ENCODE data around the gene CEPT1.
A peak's percentile ranks its signal among the peaks of the same experiment; 100 is the strongest.

Gene CEPT1

GRCh38 chr1:111129376-111129775 lies 10.6 kb upstream of the CEPT1 start:
- no peak for DNase-seq
- no peak overlapping the region for H3K4me3 ChIP-seq

DNA sequence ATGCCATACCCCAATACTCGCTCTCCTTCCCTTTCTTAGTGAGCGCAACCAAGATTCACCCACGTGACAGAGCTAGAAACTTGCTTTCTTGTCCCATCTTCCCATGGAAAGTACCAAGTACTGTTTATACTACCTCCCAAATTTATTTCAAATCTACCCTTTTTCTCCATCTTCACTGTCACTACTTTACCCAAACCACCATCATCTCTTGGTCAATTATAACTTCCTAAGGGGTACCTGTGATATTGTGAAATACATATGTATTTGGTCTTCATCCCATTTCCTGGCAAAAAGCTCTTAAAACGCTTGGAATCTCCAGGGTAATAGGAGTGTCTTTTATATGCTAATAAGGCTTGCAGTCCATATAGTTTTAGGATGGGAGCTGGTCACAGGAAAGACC lies 8.3 kb upstream of the CEPT1 start:
- Histone ChIP-seq H3K36me3 (peaks cover 14 to 48% (median 17%) of the 10 kb centered on the region in 3 donors), H3K27ac (no peak overlapping the region)
- DNase-seq, result no peak

More at GRCh38 chr1:111129376-111129775, 10.6 kb upstream of the CEPT1 start:
- Histone ChIP-seq H3K27me3 (no peaks in the 10 kb centered on the region), H3K9me3 (no peaks in the 10 kb centered on the region), H3K27ac (no peak overlapping the region), H3K36me3 (peaks cover 33 to 61% (median 36%) of the 10 kb centered on the region in 3 donors), H3K4me1 (no peaks in the 10 kb centered on the region)
- intact Hi-C loops (cut with DNase I; ENCODE audit: low total_unique reads), result no loop called here
- no peak for TF ChIP-seq CTCF (IDR thresholded peaks at IDR 0.05)

GRCh38 chr1:111133866-111134265 lies 6.2 kb upstream of the CEPT1 start:
- peaks cover 7 to 29% (median 12%) of the 10 kb centered on the region in 3 donors for H3K36me3 ChIP-seq
- TF ChIP-seq CTCF (IDR thresholded peaks at IDR 0.05), result no peak
- intact Hi-C loops (cut with DNase I; ENCODE audit: low total_unique reads), result no loop called here
- peaks cover 0 to 7% (median 2%) of the 10 kb centered on the region in 4 donors for H3K4me1 ChIP-seq
- H3K27ac ChIP-seq, result no peak overlapping the region
- H3K27me3 ChIP-seq, result no peaks in the 10 kb centered on the region
- no peak for DNase-seq
- no peaks in the 10 kb centered on the region for H3K9me3 ChIP-seq
- no peak overlapping the region for H3K4me3 ChIP-seq

More for the DNA sequence above, 8.3 kb upstream of the CEPT1 start:
- no peaks in the 10 kb centered on the region for H3K4me1 ChIP-seq
- TF ChIP-seq CTCF (IDR thresholded peaks at IDR 0.05), result no peak
- intact Hi-C loops (cut with DNase I; ENCODE audit: low total_unique reads), result no loop called here
- H3K4me3 ChIP-seq, result no peak overlapping the region
- no peaks in the 10 kb centered on the region for H3K27me3 ChIP-seq
- H3K9me3 ChIP-seq, result no peaks in the 10 kb centered on the region

- Histone ChIP-seq H3K27me3 (no peaks in the 10 kb centered on the region), H3K9me3 (no peaks in the 10 kb centered on the region), H3K36me3 (peaks cover 0 to 10% (median 0%) of the 10 kb centered on the region in 3 donors), H3K27ac (peak overlapping the region; percentile 95 to 96), H3K4me3 (peak overlapping the region; percentile 92 to 94), H3K4me1 (peaks cover 0 to 27% (median 18%) of the 10 kb centered on the region in 4 donors)
- intact Hi-C loops (cut with DNase I; ENCODE audit: low total_unique reads), result no loop called here
- no peak for TF ChIP-seq CTCF (IDR thresholded peaks at IDR 0.05)
- DNase-seq, result peak in 1 of 2 donors; percentile 42
These were observed 583 bp upstream of the CEPT1 start for GRCh38 chr1:111139324-111139955.

DNA sequence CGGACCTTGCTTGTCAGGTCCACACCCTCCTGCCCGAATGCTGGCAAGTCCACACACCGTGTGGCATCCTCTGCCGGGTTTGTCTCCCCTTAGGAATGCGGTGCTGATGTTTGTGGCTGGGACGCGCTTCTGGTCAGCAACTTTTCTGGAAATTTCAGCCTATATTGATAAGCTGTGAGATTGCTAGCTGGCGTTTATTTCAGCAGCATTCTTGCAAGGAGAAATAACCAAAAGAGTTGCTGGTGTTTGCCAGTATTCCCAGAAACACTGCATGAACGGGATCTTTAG lies 601 bp downstream of the CEPT1 start:
- peaks cover 0 to 9% (median 0%) of the 10 kb centered on the region in 3 donors for H3K36me3 ChIP-seq
- peak overlapping the region; percentile 95 to 96 for H3K27ac ChIP-seq
- peak overlapping the region; percentile 92 to 94 for H3K4me3 ChIP-seq
- no peaks in the 10 kb centered on the region for H3K27me3 ChIP-seq
- DNase-seq, result no peak
- TF ChIP-seq CTCF (IDR thresholded peaks at IDR 0.05), result no peak
- intact Hi-C loops (cut with DNase I; ENCODE audit: low total_unique reads), result no loop called here
- H3K9me3 ChIP-seq, result no peaks in the 10 kb centered on the region
- peaks cover 0 to 27% (median 18%) of the 10 kb centered on the region in 4 donors for H3K4me1 ChIP-seq

Data from tibial artery (tissue), 4 donors.